ENCODE data around the gene POLR3A.

GRCh38 chr10:78038791-78039547, 9.7 kb upstream of the POLR3A start:
- TF ChIP-seq POLR2A (IDR thresholded peaks at IDR 0.05), result no peak
- no peak for TF ChIP-seq CTCF (IDR thresholded peaks at IDR 0.05)

Data from prostate gland (tissue), 2 donors.